ENCODE measurements around the gene TF. TPM values are rescaled to one million over a fixed set of nuclear protein-coding genes. Genes with fewer than 3 reads are reported as not detected.

The TF gene
- polyA plus RNA-seq, 1 of the 3 experiments (the other 2 are of a cell fraction): 0.08 TPM

GRCh38 chr3:133841196-133841595, 95.0 kb downstream of the TF start:
- Histone ChIP-seq H3K4me3 (ENCODE audit: low read depth in 2 of 2, low read length in 1 of 2) (no peak overlapping the region), H3K4me1 (ENCODE audit: control insufficient read depth in 1 of 2, insufficient read depth in 2 of 2, low read depth in 1 of 2, low read length in 1 of 2) (no peaks in the 10 kb centered on the region; a peak in 1 of 4 replicates), H3K9me2 (no peaks in the 10 kb centered on the region), H3K9me3 (no peaks in the 10 kb centered on the region), H2AFZ (ENCODE audit: low read depth) (no peak overlapping the region), H3K36me3 (replicated peaks in 1 of 2; ENCODE audit: control insufficient read depth in 1 of 2, insufficient read depth in 2 of 2, low read length in 1 of 2) (no peaks in the 10 kb centered on the region), H3K9ac (no peak overlapping the region), H3K79me2 (ENCODE audit: insufficient read depth) (no peaks in the 10 kb centered on the region), H3F3A (replicated peaks; ENCODE audit: insufficient read depth) (no peaks in the 10 kb centered on the region), H3K27me3 (ENCODE audit: insufficient read depth) (no peaks in the 10 kb centered on the region), H3K4me2 (no peak overlapping the region), H4K20me1 (ENCODE audit: insufficient read depth) (no peaks in the 10 kb centered on the region), H3K27ac (ENCODE audit: low read depth in 2 of 2, low read length in 1 of 2) (no peak overlapping the region)
- TF ChIP-seq FOXJ3 (CRISPR knock-in tag; IDR thresholded peaks at IDR 0.05): no peak
- no peak for TF ChIP-seq RCOR1 (IDR thresholded peaks at IDR 0.05; ENCODE audit: low read length)
- TF ChIP-seq MXI1 (IDR thresholded peaks at IDR 0.05; ENCODE audit: low read depth, low read length): no peak
- ChIA-PET CTCF (interaction anchor here (1.2 kb wide), 1 partner anchor 21 kb away, joined by 3 read pairs; no protein-coding TSS in a partner anchor), POLR2A (no interaction called here)
- WGBS (ENCODE audit: low lambda C conversion rate): no CpG with 5 or more reads among the region's 8 CpGs
- DNase-seq: no peak

- Histone ChIP-seq H4K20me1 (ENCODE audit: insufficient read depth) (no peaks in the 10 kb centered on the region), H3K9me2 (no peaks in the 10 kb centered on the region), H3K4me2 (no peak overlapping the region), H3F3A (replicated peaks; ENCODE audit: insufficient read depth) (no peaks in the 10 kb centered on the region), H3K9ac (no peak overlapping the region), H3K27me3 (ENCODE audit: insufficient read depth) (no peaks in the 10 kb centered on the region), H2AFZ (ENCODE audit: low read depth) (no peak overlapping the region), H3K4me3 (ENCODE audit: low read depth in 2 of 2, low read length in 1 of 2) (no peak overlapping the region), H3K79me2 (ENCODE audit: insufficient read depth) (no peaks in the 10 kb centered on the region), H3K27ac (ENCODE audit: low read depth in 2 of 2, low read length in 1 of 2) (no peak overlapping the region), H3K4me1 (ENCODE audit: control insufficient read depth in 1 of 2, insufficient read depth in 2 of 2, low read depth in 1 of 2, low read length in 1 of 2) (no peaks in the 10 kb centered on the region; a peak in 1 of 4 replicates), H3K36me3 (replicated peaks in 1 of 2; ENCODE audit: control insufficient read depth in 1 of 2, insufficient read depth in 2 of 2, low read length in 1 of 2) (no peaks in the 10 kb centered on the region), H3K9me3 (no peaks in the 10 kb centered on the region)
- 55% methylated on average over 3 of the region's 4 CpGs for WGBS (ENCODE audit: low lambda C conversion rate)
- TF ChIP-seq RFX5 (IDR thresholded peaks at IDR 0.05; ENCODE audit: low read length) (no peak), FOSL2 (IDR thresholded peaks at IDR 0.05; ENCODE audit: borderline replicate concordance, low read depth) (no peak), IRF3 (IDR thresholded peaks at IDR 0.05; ENCODE audit: low read depth, low read length) (no peak), USF2 (IDR thresholded peaks at IDR 0.05; ENCODE audit: borderline replicate concordance, low read depth, low read length) (no peak), ZBTB33 (IDR thresholded peaks at IDR 0.05; ENCODE audit: borderline replicate concordance, low read depth) (no peak), MXI1 (IDR thresholded peaks at IDR 0.05; ENCODE audit: low read depth, low read length) (no peak), FOXJ3 (CRISPR knock-in tag; IDR thresholded peaks at IDR 0.05) (no peak), TEAD4 (IDR thresholded peaks at IDR 0.05; ENCODE audit: borderline replicate concordance, insufficient read depth) (no peak), MAX (IDR thresholded peaks at IDR 0.05; ENCODE audit: low read depth) (no peak), FOXM1 (IDR thresholded peaks at IDR 0.05; ENCODE audit: low read depth) (no peak), RCOR1 (IDR thresholded peaks at IDR 0.05; ENCODE audit: low read length) (no peak)
- no peak for DNase-seq
- ChIA-PET CTCF (interaction anchor here (1.0 to 1.2 kb wide), 2 partner anchors 22 to 68 kb away, joined by 3 to 4 read pairs; no protein-coding TSS in a partner anchor), POLR2A (no interaction called here)
Observed at GRCh38 chr3:133842158-133842557, 96.0 kb downstream of the TF start.
